Ovary (tissue), 9 donors: ENCODE results near the gene ANGPTL7. TPM values are rescaled to one million over a fixed set of nuclear protein-coding genes. Genes with fewer than 3 reads are reported as not detected.

ENCODE experiments used
- DNase-seq, 5 donors: peaks; one replicate each; pipeline ENCODE4 v3.0.0-alpha.2; 2019 to 2020
- H3K27ac ChIP-seq, 2 donors: fragments of 200-600 bp; one replicate each; pipeline versions ENCODE4 v1.5.1 to v1.8.0; 2019 to 2022
- H3K27me3 ChIP-seq: fragments of 200-600 bp; one replicate; pipeline ENCODE4 v1.8.0; 2022
- H3K36me3 ChIP-seq: fragments of 200-600 bp; sonication (generic); one replicate; pipeline ENCODE4 v1.5.1; 2019
- H3K4me1 ChIP-seq: one replicate; pipeline ENCODE4 v1.8.1; 2013; ENCODE audit warnings: mild to moderate bottlenecking, moderate library complexity; ENCODE audit not compliant: insufficient read depth
- H3K4me3 ChIP-seq: fragments of 200-600 bp; sonication (generic); one replicate; pipeline ENCODE4 v1.5.1; 2017
- H3K9me3 ChIP-seq, 2 donors: fragments of 200-600 bp in 1 of 2; sonication (generic) in 1 of 2; one replicate each; pipeline versions ENCODE4 v1.5.1 to v1.8.1; 2013 to 2019; ENCODE audit warnings: mild to moderate bottlenecking in 1 of 2, moderate library complexity in 1 of 2
- EP300 ChIP-seq: sonication (generic); formaldehyde crosslinking; IDR thresholded peaks from one replicate; pipeline ENCODE4 v1.6.1; 2017; ENCODE audit warnings: antibody characterized with exemption
- POLR2A ChIP-seq: fragments of 450-650 bp; IDR thresholded peaks from one replicate; pipeline ENCODE4 v1.6.1; 2017; ENCODE audit warnings: antibody characterized with exemption, mild to moderate bottlenecking, moderate library complexity
- WGBS, 3 donors: extraction: QIAGEN DNeasy Blood & Tissue Kit in 1 of 3; methylation state at CpG; one replicate each; pipeline versions ENCODE4 v1.1.5 to v1.1.7; 2013 to 2017; 5-methylcytosine and 5-hydroxymethylcytosine counted together
- intact Hi-C, 4 donors: fragments of 100-400 bp; cut with DNase I; formaldehyde crosslinking; loops; one replicate each; pipeline versions ENCODE4 v1.11.0 to v1.15.1; 2022 to 2023
- polyA plus RNA-seq, 2 donors: library from polyadenylated mRNA; stranded (reverse); fragments of 200-250 nt in 1 of 2; fragments of 350-450 nt in 1 of 2; fragmentation: Illumina TruSeq in 1 of 2; extraction: RNeasy Lipid Tissue Mini Kit (QIAGEN cat#74804) in 1 of 2; gene quantifications; one replicate each; pipeline ENCODE4 v1.2.3, GENCODE V29; 2013 to 2014
- total RNA-seq, 7 donors: library from RNA; depleted of rRNA in 2 of 7; stranded (reverse); fragments of >200 nt in 2 of 7; fragmentation: NEBNext Ultra II Directional in 3 of 7; extraction: Animal tissue kit (Norgen Biotek cat#: 25700) in 3 of 7; gene quantifications; one replicate each; pipeline versions ENCODE4 v1.1.0 to v1.2.4, GENCODE V29; 2016 to 2023
- TF ChIP-seq, protein P1 (sequence below), 3 donors: fragments of 450-650 bp in 2 of 3; fragments of 200-600 bp in 1 of 3; IDR thresholded peaks; one replicate each; pipeline versions ENCODE4 v1.5.1 to v1.8.0; 2016 to 2022; ENCODE audit warnings: antibody characterized with exemption in 3 of 3, mild to moderate bottlenecking in 1 of 3
- donor health status: DM: no; HTN: no; CAD: no; lungs with moderate emphysema.
- donor health status: DM: no; HTN: no; CAD: no.
- donor health status: Bipolar disorder and iron deficiency.
- donor health status: DM: yes; HTN: yes; CAD: no.
- donor health status: DM: no; HTN: no; CAD: no.
- donor health status: DM: yes; HTN: yes; CAD: no.

ANGPTL7 gene
- total and polyA plus RNA-seq, 9 donors = 0.08 to 4.8 (median 1.4) TPM; not detected in 2

DNA sequence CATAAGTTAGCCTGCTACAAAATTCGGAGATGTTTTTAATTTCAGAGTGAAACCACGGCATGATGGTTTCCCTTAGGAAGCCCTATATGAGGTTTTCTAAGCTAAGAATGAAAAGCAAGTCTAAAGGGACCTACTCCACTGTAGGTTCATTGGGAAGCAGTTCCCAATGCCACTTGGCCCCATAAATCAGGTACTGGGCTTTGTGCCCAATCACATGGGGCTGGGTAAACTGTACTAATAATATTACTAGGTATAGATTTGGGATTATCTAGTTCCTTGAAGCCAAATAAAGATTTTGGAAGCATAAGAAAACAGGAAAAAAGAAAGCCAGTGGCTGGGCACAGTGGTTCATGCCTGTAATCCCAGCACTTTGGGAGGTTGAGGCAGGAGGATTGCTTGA lies 19.1 kb upstream of the ANGPTL7 start:
- 73 to 86% (median 78%) methylated on average over 2 of the region's 2 CpGs for WGBS, 3 donors
- intact Hi-C loops = no loop called here
- no peak for DNase-seq
- no peaks in the 10 kb centered on the region for H3K27me3 ChIP-seq
- H3K36me3 ChIP-seq = no peaks in the 10 kb centered on the region
- no peaks in the 10 kb centered on the region for H3K9me3 ChIP-seq
- H3K4me1 ChIP-seq = peaks cover 3% of the 10 kb centered on the region
- TF ChIP-seq, protein P1, sequence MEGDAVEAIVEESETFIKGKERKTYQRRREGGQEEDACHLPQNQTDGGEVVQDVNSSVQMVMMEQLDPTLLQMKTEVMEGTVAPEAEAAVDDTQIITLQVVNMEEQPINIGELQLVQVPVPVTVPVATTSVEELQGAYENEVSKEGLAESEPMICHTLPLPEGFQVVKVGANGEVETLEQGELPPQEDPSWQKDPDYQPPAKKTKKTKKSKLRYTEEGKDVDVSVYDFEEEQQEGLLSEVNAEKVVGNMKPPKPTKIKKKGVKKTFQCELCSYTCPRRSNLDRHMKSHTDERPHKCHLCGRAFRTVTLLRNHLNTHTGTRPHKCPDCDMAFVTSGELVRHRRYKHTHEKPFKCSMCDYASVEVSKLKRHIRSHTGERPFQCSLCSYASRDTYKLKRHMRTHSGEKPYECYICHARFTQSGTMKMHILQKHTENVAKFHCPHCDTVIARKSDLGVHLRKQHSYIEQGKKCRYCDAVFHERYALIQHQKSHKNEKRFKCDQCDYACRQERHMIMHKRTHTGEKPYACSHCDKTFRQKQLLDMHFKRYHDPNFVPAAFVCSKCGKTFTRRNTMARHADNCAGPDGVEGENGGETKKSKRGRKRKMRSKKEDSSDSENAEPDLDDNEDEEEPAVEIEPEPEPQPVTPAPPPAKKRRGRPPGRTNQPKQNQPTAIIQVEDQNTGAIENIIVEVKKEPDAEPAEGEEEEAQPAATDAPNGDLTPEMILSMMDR (IDR thresholded peaks at IDR 0.05) = no peak
- TF ChIP-seq EP300 (no peak), POLR2A (no peak)
- no peak overlapping the region for H3K4me3 ChIP-seq
- no peak overlapping the region for H3K27ac ChIP-seq

DNA sequence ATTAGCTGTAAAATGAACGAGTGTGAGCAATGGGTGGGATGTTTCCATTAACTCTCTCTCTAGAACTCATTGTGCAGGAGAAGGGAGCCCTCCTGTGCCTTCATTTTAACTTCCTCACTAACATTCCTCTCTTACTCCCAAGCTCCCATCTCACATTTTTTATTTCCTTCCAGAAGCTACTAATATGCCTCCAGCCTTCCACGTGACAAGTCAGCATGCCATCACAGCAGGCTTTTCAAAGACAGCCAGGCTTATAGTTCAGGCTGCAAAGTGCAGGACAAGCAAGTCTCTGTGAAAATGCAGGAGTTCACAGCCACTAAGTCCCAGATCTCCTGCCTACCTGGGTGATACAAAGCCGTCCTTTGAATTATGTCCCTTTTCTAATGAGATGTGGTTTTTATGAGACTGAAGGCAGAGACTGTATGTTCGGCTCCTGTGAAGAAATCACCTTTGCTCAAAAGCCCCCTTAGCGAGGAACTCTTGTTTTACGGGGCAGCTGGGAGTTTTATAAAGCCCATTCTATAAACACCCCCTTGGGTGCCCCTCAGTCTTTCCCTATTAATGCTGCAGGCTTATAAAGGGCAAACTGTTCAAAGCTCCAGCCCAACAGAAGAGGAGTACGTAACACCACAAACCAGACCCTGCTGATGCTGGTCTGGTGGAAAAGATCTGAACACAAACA lies 14.8 kb upstream of the ANGPTL7 start:
- Histone ChIP-seq H3K4me1 (peaks cover 7% of the 10 kb centered on the region), H3K27ac (no peak overlapping the region), H3K36me3 (no peaks in the 10 kb centered on the region), H3K9me3 (no peaks in the 10 kb centered on the region), H3K4me3 (no peak overlapping the region), H3K27me3 (no peaks in the 10 kb centered on the region)
- 70 to 74% (median 73%) methylated on average over 7 of the region's 7 CpGs for whole genome bisulfite sequencing, 3 donors
- intact Hi-C loops = no loop called here
- DNase-seq = no peak
- TF ChIP-seq EP300 (no peak), POLR2A (no peak)
- TF ChIP-seq, protein P1 (IDR thresholded peaks at IDR 0.05) = no peak

DNA sequence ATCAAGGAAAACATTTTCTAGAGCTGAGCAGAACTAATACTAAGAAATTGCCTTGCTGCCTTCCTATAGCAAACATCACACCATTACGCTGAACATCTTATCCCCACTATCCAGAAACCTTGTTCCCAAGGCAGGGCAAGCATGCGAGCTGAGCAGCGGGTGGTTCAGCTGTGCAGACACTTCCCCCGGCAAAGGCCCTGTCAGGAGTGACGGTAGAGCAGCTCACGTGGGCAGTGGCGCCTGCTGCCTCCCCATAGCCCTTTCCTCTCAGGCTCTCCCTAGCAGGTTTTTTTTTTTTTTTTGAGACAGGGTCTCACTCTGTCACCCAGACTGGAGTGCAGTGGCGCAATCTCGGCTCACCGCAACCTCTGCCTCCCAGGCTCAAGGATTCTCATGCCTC lies 13.7 kb upstream of the ANGPTL7 start:
- Histone ChIP-seq H3K4me3 (no peak overlapping the region), H3K4me1 (peaks cover 7% of the 10 kb centered on the region), H3K9me3 (no peaks in the 10 kb centered on the region), H3K27me3 (no peaks in the 10 kb centered on the region), H3K27ac (no peak overlapping the region), H3K36me3 (no peaks in the 10 kb centered on the region)
- 94 to 99% (median 96%) methylated on average over 10 of the region's 10 CpGs for WGBS, 3 donors
- no peak for DNase-seq
- TF ChIP-seq EP300 = no peak
- TF ChIP-seq POLR2A = no peak
- TF ChIP-seq, protein P1 (IDR thresholded peaks at IDR 0.05) = no peak
- intact Hi-C loops = no loop called here

DNA sequence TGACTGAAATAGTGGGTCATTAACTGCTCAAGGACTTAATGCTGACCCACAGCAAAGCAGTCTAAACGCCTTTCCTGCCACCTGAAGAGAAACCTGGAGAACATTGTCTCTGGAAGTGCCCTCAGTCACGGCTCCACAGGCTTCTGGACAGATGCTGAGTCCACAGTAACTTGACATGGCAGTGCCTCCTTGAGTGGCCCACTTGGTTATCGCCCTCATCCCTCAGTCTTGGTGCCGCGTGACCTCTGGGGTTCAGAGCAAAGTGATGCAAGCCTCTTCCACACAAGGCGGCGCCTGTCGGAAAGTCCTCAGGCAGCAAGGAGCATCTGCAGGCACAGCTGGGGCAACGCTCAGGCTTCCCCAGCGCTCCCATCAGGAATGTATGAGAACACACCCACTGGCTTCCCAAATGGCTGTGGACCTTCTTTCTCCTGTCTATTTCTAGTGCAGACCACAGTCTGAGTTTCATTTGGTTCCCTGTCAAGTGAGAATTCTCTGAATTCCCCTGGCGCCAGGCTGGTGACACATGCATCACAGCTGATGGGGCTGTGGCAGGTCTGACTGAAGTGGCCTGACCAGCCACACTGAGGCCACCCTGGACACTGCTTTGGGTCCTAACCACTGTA lies 13.0 kb upstream of the ANGPTL7 start:
- Histone ChIP-seq H3K9me3 (no peaks in the 10 kb centered on the region), H3K27ac (no peak overlapping the region), H3K4me3 (no peak overlapping the region), H3K36me3 (no peaks in the 10 kb centered on the region), H3K27me3 (no peaks in the 10 kb centered on the region), H3K4me1 (peaks cover 7% of the 10 kb centered on the region)
- 92 to 94% (median 92%) methylated on average over 11 of the region's 11 CpGs for WGBS, 3 donors
- intact Hi-C loops = no loop called here
- TF ChIP-seq POLR2A (no peak), EP300 (no peak)
- TF ChIP-seq, protein P1 (IDR thresholded peaks at IDR 0.05) = no peak
- no peak for DNase-seq
